MM.1S (cell line): ENCODE measurements around the gene CCDC188.

Experiments
- DNase-seq: peaks from one replicate; pipeline ENCODE4 v3.0.0-alpha.2; 2015
- H2AFZ ChIP-seq: fragments of 300-600 bp; sonication (generic); 2 replicates; pipeline ENCODE4 v1.6.0; 2016; ENCODE audit warnings: antibody characterized with exemption, low read length
- H3F3A ChIP-seq: fragments of 300-600 bp; sonication (generic); 2 replicates; pipeline ENCODE4 v1.6.1; 2016; ENCODE audit warnings: mild to moderate bottlenecking, antibody characterized with exemption, low read length, moderate library complexity, mixed read lengths; ENCODE audit not compliant: insufficient read depth
- H3K27ac ChIP-seq: fragments of 300-600 bp; sonication (generic); 2 replicates; pipeline ENCODE4 v1.5.1; 2016; ENCODE audit warnings: mild to moderate bottlenecking, low read length
- H3K27me3 ChIP-seq: fragments of 300-600 bp; sonication (generic); replicated peaks from 2 replicates; pipeline ENCODE4 v1.6.0; 2016; ENCODE audit warnings: low read length; ENCODE audit not compliant: insufficient read depth
- H3K36me3 ChIP-seq: fragments of 300-600 bp; sonication (generic); replicated peaks from 2 replicates; pipeline ENCODE4 v1.6.1; 2016; ENCODE audit warnings: mild to moderate bottlenecking, low read length, mixed read lengths; ENCODE audit not compliant: insufficient read depth
- H3K4me1 ChIP-seq: fragments of 300-600 bp; sonication (generic); 2 replicates; pipeline ENCODE4 v1.6.1; 2016; ENCODE audit warnings: low read length, mixed read lengths
- H3K4me2 ChIP-seq: fragments of 300-600 bp; sonication (generic); 2 replicates; pipeline ENCODE4 v1.6.0; 2016; ENCODE audit warnings: low read depth, low read length
- H3K4me3 ChIP-seq: fragments of 300-600 bp; sonication (generic); 2 replicates; pipeline ENCODE4 v1.5.1; 2016; ENCODE audit warnings: low read length, mixed read lengths
- H3K79me2 ChIP-seq: fragments of 300-600 bp; sonication (generic); 2 replicates; pipeline ENCODE4 v1.6.1; 2016; ENCODE audit warnings: mixed run types, low read length, mixed read lengths
- H3K9ac ChIP-seq: fragments of 300-600 bp; sonication (generic); 2 replicates; pipeline ENCODE4 v1.6.1; 2016; ENCODE audit warnings: low read length, mixed read lengths
- H3K9me2 ChIP-seq: fragments of 300-600 bp; sonication (generic); replicated peaks from 2 replicates; pipeline ENCODE4 v1.6.1; 2016; ENCODE audit warnings: mild to moderate bottlenecking, low read length, mixed read lengths; ENCODE audit not compliant: insufficient read depth
- H3K9me3 ChIP-seq: fragments of 300-600 bp; sonication (generic); replicated peaks from 2 replicates; pipeline ENCODE4 v1.6.1; 2016; ENCODE audit warnings: mild to moderate bottlenecking, low read length, mixed read lengths; ENCODE audit not compliant: insufficient read depth
- H4K20me1 ChIP-seq: fragments of 300-600 bp; sonication (generic); 2 replicates; pipeline ENCODE4 v1.6.1; 2016; ENCODE audit warnings: mild to moderate bottlenecking, low read length, moderate library complexity, mixed read lengths; ENCODE audit not compliant: insufficient read depth
- CTCF ChIP-seq: fragments of 300-600 bp; sonication (generic); IDR thresholded peaks from 2 replicates; pipeline ENCODE4 v1.5.1; 2016; ENCODE audit warnings: antibody characterized with exemption, low read length, mixed read lengths
- EZH2 ChIP-seq: fragments of 300-600 bp; sonication (generic); optimal IDR thresholded peaks from 2 replicates; pipeline ENCODE3; 2017; ENCODE audit warnings: low read depth, mild to moderate bottlenecking, antibody characterized with exemption, low read length, mixed read lengths
- EZH2phosphoT487 ChIP-seq: fragments of 300-600 bp; sonication (generic); IDR thresholded peaks from 2 replicates; pipeline ENCODE4 v1.6.1; 2018; ENCODE audit warnings: antibody characterized with exemption, low read length

CCDC188 gene

GRCh38 chr22:20127318-20127868 lies 23.5 kb downstream of the CCDC188 start:
- no peak for DNase-seq
- H3K27me3 ChIP-seq, result no peaks in the 10 kb centered on the region
- no peak overlapping the region for H3K27ac ChIP-seq
- TF ChIP-seq CTCF (no peak), EZH2 (no peak), EZH2phosphoT487 (no peak)
- H3K4me1 ChIP-seq, result 0 out of 2 replicates have a peak, but pooled peaks cover 3% of the 10 kb centered on the region
- H3K36me3 ChIP-seq, result no peaks in the 10 kb centered on the region; the same call in 1 of the 2 replicates
- peaks cover 28% of the 10 kb centered on the region for H3K79me2 ChIP-seq
- no peak overlapping the region for H2AFZ ChIP-seq
- H4K20me1 ChIP-seq, result peaks cover 12% of the 10 kb centered on the region; the same call in 1 of the 2 replicates
- no peaks in the 10 kb centered on the region for H3K9me2 ChIP-seq
- H3K4me3 ChIP-seq, result no peak overlapping the region
- H3F3A ChIP-seq, result peaks cover 36% of the 10 kb centered on the region
- no peak overlapping the region for H3K4me2 ChIP-seq
- no peak overlapping the region for H3K9ac ChIP-seq
- no peaks in the 10 kb centered on the region for H3K9me3 ChIP-seq

GRCh38 chr22:20126284-20127029 lies 24.4 kb downstream of the CCDC188 start:
- H3K27ac ChIP-seq, result no peak overlapping the region
- peaks cover 36% of the 10 kb centered on the region for H3F3A ChIP-seq
- DNase-seq, result no peak

More at GRCh38 chr22:20126284-20127029, 24.4 kb downstream of the CCDC188 start:
- Histone ChIP-seq H3K9ac (no peak overlapping the region), H3K27me3 (no peaks in the 10 kb centered on the region), H3K9me2 (no peaks in the 10 kb centered on the region), H2AFZ (no peak overlapping the region), H3K36me3 (no peaks in the 10 kb centered on the region; the same call in 1 of the 2 replicates), H4K20me1 (peaks cover 16% of the 10 kb centered on the region; the same call in 1 of the 2 replicates), H3K4me2 (no peak overlapping the region), H3K9me3 (no peaks in the 10 kb centered on the region), H3K4me3 (no peak overlapping the region), H3K79me2 (peaks cover 33% of the 10 kb centered on the region), H3K4me1 (0 out of 2 replicates have a peak, but pooled peaks cover 3% of the 10 kb centered on the region)
- TF ChIP-seq EZH2 (no peak), EZH2phosphoT487 (no peak), CTCF (no peak)
